MM.1S (cell line): ENCODE measurements around the gene CTSO.

Source experiments
- CTCF ChIP-seq: fragments of 300-600 bp; sonication (generic); IDR thresholded peaks from 2 replicates; pipeline ENCODE4 v1.5.1; 2016; ENCODE audit warnings: antibody characterized with exemption, low read length, mixed read lengths
- EZH2 ChIP-seq: fragments of 300-600 bp; sonication (generic); optimal IDR thresholded peaks from 2 replicates; pipeline ENCODE3; 2017; ENCODE audit warnings: low read depth, mild to moderate bottlenecking, antibody characterized with exemption, low read length, mixed read lengths
- EZH2phosphoT487 ChIP-seq: fragments of 300-600 bp; sonication (generic); IDR thresholded peaks from 2 replicates; pipeline ENCODE4 v1.6.1; 2018; ENCODE audit warnings: antibody characterized with exemption, low read length

GRCh38 chr4:155959417-155959816 lies 5.8 kb upstream of the CTSO start:
- TF ChIP-seq CTCF (no peak), EZH2 (no peak), EZH2phosphoT487 (no peak)
